GM19023 (cell line): Measurements from ENCODE around the gene TENM4.

Experiments used
- ATAC-seq: cut with Tn5 transposase; IDR thresholded peaks from one replicate; pipeline ENCODE4 v1.9.1; 2021; ENCODE audit warnings: mild to moderate bottlenecking, moderate library complexity; ENCODE audit not compliant: unreplicated experiment

The TENM4 gene

DNA sequence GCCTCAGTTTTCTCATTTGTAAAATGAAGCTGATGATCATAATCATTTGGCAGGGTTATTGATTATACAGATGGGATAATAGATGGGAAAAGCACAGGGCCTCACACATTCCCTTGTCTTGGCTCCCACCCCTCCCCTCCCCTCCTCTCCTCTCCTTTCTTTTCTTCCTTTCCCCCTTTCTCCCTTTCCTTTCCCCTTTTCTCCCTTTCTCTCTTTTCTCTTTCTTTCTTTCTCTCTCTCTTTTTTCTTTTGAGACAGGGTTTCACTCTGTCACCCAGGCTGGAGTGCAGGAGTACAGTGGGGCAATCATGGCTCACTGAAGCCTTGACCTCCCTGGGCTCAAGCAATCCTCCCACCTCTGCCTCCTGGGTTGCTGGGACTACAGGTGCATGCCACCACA lies 705.1 kb downstream of the TENM4 start:
- no peak for ATAC-seq

DNA sequence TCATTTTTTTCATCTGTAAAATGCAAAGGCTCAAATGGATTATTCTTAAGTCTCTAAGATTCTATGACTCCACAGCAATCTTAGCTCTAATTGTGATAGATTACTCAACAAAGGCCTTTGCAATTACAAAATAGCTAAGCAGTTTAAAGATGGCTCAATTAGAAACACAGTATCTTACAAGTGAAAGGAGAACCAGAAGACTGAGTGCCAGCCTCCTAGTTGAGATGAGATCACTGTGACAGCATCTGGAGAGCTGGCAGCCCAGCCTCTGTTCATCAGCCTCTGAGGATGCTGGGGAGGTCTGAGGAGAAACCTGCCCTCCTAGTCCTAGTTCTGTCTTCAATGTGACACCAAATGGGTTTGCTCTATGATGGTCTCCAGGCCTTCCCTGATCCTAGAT lies 707.8 kb downstream of the TENM4 start:
- no peak for ATAC-seq

DNA sequence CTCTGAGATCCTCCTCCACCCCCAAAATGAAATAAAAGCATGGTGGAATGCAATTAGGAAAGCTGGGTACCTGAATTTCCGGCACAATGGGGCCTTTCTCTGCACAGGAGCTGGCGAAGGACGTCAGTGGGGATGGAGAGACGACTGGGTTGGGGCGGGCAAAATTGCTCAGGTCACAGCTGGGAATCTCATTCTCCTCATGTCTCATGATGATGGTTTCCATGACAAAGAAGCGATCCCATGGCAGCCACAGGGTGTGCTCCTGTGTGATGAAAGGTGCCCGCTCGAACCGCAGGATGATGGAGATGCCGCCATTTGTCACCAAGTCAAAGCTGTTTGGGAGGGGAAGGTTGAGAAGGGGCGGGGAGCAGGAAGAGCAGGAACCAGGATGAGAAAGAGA lies 708.6 kb downstream of the TENM4 start:
- ATAC-seq = no peak

DNA sequence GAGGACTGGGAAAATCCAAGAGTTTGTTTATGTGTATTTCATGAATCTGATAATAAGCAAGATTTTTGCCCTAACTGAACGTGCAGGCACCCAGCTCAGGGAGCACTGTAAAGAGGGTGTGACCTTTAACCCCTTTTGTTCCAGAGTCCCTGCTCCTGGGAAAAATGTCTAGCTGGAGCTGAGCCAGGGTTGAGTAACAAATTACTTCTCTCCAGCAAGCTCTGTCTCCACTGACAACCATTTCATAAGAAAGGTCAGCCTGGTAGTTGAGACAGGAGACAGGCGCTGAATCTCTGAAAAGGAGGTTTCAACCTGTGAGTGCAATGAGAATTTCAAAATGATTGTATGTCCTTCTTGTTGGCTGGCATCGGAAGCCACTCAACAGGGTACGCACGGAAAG lies 709.8 kb downstream of the TENM4 start:
- ATAC-seq = no peak

DNA sequence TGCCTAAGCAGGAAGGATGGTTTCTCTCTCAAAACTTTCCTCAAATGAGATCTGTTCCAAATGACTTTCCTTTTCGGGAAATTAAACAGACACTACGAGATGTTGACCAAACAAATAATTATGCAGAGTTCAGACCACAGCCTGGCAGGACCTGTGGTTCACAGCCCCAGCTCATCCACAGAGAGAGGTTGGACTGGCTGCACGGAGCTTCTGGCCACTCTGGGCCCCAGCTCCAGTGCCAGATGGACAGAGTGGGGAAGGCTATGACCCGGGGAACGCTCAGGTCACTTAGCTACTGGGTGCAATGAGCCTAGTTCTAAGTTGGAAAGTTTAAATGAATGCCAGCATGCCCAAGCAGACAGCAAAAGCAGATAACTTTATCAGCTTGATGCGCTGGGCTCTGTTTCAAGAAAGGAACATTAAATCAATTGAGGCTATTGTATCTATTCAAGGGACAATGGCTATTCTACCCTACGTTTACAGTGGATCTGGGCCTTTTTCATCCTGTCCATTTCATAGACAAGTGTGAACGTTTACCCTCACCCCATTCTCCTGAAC lies 710.5 kb downstream of the TENM4 start:
- no peak for ATAC-seq

DNA sequence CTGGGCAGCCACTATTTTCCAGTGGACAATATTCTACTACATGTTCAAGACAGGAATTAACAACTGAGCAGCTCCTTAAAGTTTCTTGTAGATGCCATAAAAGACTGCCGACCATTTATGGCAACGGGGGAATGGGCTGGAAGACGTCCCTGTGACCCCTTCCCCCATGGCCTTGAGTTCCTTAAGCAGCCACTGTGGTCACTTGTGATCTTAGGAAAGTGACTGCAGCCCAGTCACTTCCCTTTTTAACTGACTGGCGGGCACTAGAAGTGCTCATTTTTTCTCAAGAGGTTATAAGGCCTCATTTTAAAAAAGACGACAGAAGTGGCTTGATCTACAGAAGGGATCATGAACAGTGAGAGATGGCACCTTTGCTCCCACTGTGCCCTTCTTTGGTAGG lies 713.0 kb downstream of the TENM4 start:
- ATAC-seq = no peak

DNA sequence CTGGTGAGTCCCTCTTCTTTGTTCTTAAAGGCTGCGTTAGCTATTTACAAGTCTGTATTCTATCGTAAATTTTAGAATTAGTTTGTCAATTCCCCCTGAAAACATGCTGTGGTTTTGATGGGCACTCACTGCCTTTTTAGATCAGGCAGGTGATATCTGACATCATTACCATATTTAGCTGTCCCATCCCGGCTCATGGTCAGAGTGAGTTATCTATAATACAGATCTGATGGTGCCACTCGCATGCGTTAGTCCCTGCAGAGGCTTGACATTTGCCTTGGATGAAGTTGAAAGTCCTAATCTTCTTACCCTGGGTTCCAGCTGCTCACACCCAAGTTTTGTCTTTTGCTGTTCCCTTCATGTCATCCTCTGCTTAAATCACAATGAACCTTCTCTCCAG lies 715.6 kb downstream of the TENM4 start:
- ATAC-seq = no peak

DNA sequence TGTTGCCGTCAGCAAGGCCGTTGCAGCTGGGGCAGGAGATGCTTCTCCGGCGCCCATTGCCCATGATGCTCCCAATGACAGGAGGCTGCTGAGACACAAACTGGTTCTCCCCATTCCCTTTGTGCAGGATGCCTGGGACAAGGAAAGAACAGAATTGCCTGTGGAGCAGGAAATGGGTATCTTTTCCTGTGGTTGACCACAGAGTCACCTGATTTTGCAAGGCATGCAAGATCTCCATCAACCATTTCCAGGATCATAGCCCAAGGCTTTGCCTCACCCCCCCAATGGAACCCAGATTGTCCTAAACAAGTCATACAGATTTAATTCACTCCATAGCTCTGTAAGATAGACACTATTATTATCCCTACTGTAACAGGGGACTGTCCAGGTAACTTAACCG lies 718.0 kb downstream of the TENM4 start:
- ATAC-seq = no peak

DNA sequence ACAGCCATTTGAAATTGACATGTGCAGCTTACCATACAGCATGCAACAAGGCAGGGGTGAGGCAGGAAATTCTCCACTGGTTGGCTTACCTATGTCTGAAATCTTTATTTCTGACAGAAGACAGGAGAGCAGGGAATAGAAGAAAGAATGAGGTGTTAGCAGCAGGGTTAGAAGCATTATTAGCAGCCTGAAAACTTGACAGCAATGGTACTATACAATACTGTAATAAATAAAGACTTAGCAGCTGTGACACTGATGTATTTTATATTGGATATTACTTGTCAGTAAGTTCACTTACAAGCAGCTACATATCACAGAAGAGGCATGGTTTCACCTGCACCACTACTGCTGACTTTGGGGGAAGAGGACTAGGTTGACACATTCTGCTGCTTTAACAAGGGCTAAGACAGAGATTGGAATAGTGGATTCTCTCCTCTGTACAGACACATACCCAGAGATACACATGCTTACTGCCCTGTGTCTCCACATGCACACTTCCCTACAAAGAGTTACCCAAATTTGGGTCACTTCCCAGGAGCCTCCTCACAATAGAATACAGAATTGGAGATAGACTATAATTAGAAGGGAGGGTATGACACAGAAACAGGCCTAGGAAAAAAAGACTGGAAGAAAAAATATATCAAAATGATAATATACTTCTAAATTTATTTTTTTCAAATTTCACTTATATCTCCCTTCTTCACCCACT lies 720.4 kb downstream of the TENM4 start:
- no peak for ATAC-seq

DNA sequence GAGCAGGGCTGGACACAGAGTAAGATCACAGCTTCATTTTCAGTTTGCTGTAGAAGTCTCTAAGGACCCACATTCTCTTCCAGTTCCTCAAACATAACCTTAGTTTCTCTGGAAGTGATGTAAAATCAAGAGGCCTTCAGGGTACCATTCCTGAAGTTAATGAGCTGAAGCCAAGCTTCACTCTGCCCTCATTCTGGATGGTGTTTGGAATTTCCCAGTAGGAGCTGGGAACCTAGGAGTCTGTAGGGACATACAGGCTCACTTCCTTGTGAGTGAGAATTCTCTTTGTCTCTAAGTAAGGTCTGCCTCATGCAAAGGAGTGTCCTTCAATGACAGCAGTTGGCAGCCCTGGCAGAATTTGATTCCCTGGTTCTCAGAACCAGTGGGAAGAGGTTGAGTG lies 723.8 kb downstream of the TENM4 start:
- ATAC-seq = no peak

DNA sequence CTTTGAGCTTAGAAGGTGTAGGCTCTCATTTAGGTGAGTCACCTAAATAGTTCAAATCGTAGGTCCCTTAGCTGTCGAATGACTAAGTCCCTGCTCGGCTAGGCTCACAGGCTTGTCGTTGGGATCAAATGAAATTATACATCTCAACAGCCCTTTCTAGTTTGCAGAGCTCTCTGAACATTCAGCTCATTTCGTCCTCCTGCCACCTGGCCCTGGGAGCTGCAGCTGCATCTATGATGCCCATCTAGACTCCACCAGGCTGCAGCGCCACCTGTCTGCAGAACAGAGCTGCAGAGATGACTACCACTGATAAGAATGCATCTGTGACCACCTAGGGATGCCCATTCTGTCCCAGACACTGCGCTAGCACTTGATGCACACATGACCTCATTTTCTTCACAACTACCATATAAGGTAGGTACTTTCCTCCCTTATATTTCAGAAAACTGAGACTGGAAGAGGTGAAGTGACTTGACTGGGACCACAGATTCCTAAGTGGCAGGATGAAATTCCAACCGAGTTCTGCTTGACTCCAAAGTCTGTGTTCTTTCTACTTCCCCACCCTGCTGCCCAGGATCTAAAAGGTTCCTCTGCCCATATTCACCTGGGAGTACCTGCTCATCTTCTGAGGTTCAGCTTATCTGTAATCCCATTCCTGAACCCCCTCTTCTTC lies 725.1 kb downstream of the TENM4 start:
- ATAC-seq = no peak

DNA sequence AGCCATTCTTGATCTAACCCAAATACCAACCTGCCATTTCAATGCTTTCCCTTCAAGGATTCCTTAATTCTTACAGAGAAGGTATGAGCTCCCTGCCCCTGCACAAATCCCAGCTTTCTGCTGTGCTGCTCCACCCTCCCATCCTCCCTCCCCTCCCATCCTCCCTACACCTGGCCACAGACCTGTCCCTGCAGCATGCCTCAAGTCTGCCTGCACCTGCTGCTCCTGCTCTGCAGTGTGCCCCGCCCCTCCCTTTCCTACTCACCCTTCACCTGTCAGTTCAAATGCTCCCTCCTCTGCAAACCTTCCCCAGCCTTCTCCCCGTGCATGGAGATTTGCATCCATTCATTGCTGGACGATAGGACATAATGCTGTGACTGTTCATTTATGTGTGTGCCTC lies 726.3 kb downstream of the TENM4 start:
- no peak for ATAC-seq

DNA sequence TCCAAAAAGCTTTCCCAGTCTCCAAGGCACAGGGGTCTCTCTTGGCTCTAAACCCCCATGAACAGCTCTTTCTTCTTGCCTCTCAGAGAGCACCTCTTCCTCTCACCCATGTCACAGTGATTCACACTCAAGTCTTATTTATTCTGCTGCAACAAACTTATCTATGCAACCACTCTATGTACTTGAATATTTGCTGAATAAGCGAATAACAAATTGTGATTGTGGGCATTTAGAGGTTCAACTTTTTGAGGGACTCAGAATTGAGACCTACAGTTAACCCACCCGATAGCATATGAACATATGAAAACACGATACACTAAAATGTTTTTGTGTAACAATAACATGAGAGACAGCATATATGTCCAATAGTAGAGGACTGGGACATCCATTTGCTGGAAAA lies 729.1 kb downstream of the TENM4 start:
- no peak for ATAC-seq

DNA sequence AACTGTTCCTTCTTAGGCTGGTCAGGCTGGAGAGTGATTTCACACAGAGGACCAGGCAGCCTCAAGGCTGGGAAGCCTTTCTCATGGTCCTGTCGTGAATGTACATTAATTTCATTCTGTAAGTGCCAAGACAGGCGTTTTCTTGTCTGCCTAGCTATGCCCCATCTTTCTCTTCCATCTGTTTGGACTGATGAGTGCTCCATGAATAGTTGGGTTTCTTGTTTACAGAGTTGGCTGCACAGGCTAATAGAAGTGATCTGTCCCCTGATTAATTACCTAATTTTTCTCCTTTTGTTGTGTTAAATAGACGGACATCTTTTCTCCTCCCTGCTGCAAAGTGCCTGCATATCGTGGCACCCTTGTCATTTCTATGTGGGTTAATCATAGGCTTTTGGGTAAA lies 730.4 kb downstream of the TENM4 start:
- no peak for ATAC-seq

DNA sequence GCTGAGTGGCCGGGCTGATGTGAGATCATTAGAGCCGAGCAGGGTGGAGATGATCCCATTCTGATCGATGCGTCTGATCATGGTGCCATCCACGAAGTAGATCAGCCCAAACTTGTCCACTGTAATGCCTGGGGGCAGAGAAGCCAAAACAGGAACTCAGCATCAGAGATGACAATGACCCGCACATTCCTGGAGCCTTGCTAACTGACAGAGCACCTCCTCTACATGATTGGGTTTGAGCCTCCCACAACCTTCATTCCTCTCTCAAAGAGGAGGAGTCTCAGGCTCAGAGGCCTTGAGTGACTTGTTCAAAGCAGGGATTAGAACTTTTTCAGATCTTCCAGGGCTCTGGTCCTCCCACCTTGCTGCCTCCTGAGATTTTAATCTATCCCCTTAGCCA lies 732.4 kb downstream of the TENM4 start:
- ATAC-seq = no peak

DNA sequence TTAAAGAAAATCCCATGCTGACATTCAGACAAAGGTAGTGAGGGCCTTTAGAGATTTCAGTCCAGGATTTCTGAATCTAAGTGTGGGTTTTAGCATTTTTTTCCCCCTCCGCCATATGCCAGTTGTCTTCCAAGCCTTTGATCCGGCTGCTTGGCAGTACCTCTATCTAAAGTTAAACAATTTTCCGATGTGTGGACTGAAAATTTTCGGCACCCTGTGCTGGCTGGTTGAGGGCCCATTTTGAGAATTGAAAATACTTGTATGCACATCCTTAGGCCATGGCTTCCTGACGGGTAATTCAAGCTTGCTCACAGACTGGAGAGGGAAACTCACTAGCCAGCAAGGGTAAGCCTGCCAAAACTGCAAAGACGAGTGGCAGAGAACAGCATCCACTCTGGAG lies 734.3 kb downstream of the TENM4 start:
- ATAC-seq = no peak

DNA sequence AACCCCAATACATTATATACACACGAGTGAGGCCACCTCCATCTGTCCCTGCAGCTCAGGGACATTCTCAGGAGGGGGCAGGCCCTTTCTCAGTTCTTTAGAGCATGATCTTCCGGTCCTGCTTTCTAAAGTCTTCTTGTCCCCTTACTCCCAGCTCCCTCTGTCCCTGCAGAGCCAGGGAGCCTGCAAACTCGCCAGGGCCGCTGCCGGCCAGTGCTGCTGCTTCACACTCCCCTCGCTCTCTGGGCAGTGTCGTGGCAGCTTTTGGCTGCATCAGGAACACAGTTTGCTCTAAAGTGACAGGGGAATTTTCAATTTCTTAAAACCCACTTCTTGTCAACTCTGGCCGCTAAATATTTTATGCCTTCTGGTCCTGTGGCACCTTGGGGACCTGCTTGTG lies 736.0 kb downstream of the TENM4 start:
- no peak for ATAC-seq

DNA sequence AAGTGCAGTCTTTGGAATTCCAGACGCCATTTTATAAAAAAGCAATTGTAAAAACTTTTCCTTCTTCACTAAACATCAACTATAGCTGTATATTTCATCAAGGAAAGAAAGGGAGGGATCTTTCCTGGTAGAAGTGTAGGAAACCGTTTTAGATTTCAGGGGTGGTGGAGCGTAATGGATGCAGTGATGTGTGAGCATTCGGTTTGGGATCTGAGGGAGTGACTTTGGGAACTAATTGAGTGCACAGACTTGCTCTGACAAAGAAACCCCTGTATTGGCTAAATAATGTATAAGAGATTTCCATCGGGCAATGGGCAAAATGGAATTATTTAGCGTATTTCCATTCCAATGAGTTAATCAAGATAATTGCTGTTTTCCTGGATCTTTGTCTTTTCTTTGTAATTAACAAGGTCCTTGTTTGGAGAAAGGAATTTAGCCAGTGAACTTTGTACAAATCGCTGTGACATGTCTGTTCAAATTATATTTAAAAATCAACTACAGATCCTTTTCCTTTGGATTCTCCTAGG lies 741.2 kb downstream of the TENM4 start:
- ATAC-seq = no peak

DNA sequence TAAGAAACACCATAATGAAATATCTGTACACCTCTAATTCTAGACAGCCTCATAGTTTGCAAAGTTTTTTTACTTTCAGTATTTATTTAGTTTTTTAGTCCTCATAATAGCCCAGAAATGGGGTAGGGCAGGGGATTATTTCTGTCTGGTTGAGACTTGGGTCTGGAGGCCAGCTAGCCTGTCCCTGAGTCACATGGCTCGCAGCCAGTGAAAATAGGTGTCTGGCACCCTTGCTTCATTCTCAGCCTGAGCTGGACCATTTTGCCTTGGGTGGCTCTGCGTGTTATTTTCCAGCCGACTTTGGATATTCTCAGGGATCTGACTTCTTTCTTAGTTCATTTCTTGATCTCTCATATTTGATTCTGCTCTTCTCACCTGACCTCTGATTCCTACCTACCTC lies 742.2 kb downstream of the TENM4 start:
- ATAC-seq = no peak

DNA sequence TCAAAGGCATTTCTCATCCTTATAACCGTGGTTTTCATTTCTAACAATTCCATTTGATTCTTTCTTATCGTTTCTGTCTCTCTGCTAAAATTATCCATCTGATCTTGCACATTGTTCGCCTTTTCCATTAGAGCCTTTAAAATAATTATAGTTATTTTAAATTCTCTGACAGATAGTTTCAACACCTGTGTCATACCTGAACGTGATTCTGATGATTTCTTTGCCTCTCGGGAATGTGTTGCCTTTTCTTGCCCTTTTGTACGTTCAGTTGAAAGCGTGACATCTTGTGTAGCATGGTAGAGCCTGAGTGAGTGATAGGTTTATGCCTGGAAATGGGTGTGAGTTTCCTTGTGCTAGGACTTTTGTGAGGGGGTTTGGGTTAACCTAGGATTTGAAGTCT lies 744.7 kb downstream of the TENM4 start:
- ATAC-seq = no peak

DNA sequence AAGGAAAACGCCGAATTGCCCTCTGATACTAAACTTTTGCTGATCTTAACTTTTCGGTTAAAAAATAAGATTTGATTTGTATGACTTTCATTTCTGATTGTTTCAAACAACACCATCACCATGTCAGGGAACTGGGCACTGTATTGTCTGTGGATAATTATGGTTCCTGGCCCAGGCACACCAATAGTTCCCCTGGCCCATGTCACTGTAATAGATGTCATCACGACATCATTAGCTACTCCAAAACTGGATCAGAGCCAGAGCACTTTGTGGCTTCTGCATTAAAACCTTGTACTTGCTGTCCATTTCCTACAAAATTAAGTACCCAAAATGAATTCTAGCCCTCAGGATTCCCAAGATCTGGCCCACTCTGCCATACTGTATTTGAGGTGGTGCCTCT lies 746.7 kb downstream of the TENM4 start:
- no peak for ATAC-seq

DNA sequence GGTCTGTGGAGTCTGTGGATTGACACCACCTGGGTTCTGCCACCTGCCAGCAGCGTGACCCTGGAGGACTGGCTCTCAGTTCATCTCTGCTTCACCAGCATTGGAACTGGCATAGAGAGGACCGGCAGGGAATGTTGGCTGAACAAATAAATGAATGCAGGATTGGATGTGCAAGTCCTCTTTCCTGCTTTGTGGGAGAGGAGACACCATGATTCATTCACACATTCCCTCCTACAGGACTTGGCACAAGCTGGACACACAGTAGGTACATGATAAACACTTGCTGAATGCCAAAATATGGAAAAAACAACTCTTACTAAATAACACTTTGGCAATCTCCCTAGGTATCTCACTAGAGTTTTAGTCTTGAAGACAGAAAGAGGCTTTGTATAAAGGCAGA lies 749.6 kb downstream of the TENM4 start:
- ATAC-seq = no peak
